Measurements from ENCODE around the gene RFX5. TPM values are rescaled to one million over a fixed set of nuclear protein-coding genes. Genes with fewer than 3 reads are reported as not detected.
"Not testable (repeated sequence)": the region's sequence is repeated elsewhere in the genome, so short reads cannot be mapped to it uniquely, and the experiment has no call there.

Gene RFX5
- total and polyA plus RNA-seq, 2 donors (not counting 3 experiments of a cell fraction or from before 2014, with no cell fraction given) = 23.5 to 52.8 TPM

DNA sequence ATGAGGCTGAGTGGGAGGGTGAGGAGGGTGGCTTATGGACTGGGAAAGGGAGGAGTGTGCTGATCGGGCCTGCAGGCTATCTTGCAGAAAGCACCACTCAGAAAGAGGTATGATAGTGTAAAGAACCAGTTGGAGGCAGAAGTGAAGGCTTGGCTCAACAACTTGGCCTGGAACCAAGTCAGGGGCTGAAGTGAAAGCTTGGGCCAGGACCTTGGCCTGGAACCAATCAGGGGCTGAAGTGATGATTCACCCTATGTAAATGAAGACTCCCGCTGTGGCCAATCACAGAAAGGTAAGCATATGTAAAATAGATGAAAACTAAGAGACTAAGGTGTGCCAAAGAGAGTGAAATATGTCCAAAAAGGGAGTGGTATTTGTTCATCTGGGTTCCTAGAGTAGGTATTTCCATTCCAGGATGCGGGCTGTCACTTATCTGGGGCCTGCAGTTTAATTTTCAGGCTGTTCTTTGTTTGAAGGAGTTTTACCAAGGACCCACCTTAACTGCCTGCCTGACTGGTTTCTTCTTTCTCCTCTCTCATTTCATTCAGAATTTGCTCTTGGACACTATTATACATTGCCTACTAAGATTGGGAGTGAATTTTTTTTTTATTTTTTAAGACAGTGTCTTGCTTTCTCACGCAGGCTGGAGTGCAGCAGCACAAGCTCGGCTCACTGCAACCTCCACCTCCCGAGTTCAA lies 5.1 kb upstream of the RFX5 start:
- peak; percentile 33 for DNase-seq (ENCODE audit: low read depth, low spot score)
- Histone ChIP-seq H2AFZ (ENCODE audit: low read depth, low read length) (no peak overlapping the region), H3K9me1 (replicated peaks; ENCODE audit: control insufficient read depth, extremely low read depth, insufficient read depth, low read length) (no peaks in the 10 kb centered on the region), H3K27me3 (ENCODE audit: control insufficient read depth in 2 of 2, insufficient read depth in 2 of 2, low read length in 2 of 2) (no peaks in the 10 kb centered on the region), H3K4me2 (ENCODE audit: insufficient read depth, low read length) (no peak overlapping the region), H3K27ac (ENCODE audit: insufficient read depth, low read depth, low read length) (no peak overlapping the region), H3K9ac (replicated peaks; ENCODE audit: extremely low read depth, insufficient read depth, low read length) (no peak overlapping the region), H3K9me3 (replicated peaks; ENCODE audit: control insufficient read depth, insufficient read depth, low read length) (no peaks in the 10 kb centered on the region), H3K79me2 (ENCODE audit: control insufficient read depth, insufficient read depth, low read length) (no peaks in the 10 kb centered on the region), H3K4me1 (ENCODE audit: control insufficient read depth, extremely low read depth, insufficient read depth, low read length) (peaks cover 5% of the 10 kb centered on the region), H3K4me3 (replicated peaks in 1 of 3; ENCODE audit: insufficient read depth in 1 of 3, low read depth in 1 of 3, low read length in 3 of 3) (no peak overlapping the region), H4K20me1 (replicated peaks; ENCODE audit: control insufficient read depth, extremely low read depth, insufficient read depth, low read length) (no peaks in the 10 kb centered on the region), H3K36me3 (ENCODE audit: control insufficient read depth in 2 of 2, extremely low read depth in 1 of 2, insufficient read depth in 2 of 2, low read length in 2 of 2) (no peaks in the 10 kb centered on the region)
- ChIA-PET CTCF (interaction anchor here (0.7 to 2.2 kb wide), 4 partner anchors 9 to 20 kb away, joined by 3 to 13 read pairs (median 4); no protein-coding TSS in a partner anchor), POLR2A (interaction anchor here (0.6 kb wide), 1 partner anchor 10 kb away, joined by 3 read pairs; no protein-coding TSS in a partner anchor)
- TF ChIP-seq JUN (IDR thresholded peaks at IDR 0.05; ENCODE audit: borderline replicate concordance, insufficient read depth, insufficient read length, low read depth) = no peak
- TF ChIP-seq EZH2 (IDR thresholded peaks at IDR 0.05; ENCODE audit: borderline replicate concordance, low read depth, low read length, severe bottlenecking) = no peak
- no peak for TF ChIP-seq FOS (IDR thresholded peaks at IDR 0.05; ENCODE audit: borderline replicate concordance, insufficient read depth, low read length)
- TF ChIP-seq, protein P1, sequence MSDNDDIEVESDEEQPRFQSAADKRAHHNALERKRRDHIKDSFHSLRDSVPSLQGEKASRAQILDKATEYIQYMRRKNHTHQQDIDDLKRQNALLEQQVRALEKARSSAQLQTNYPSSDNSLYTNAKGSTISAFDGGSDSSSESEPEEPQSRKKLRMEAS (IDR thresholded peaks at IDR 0.05; ENCODE audit: insufficient read depth, insufficient read length) = no peak
- TF ChIP-seq POLR2AphosphoS5 (IDR thresholded peaks at IDR 0.05; ENCODE audit: insufficient read depth, low read depth, low read length) = no peak
- TF ChIP-seq, protein P2, sequence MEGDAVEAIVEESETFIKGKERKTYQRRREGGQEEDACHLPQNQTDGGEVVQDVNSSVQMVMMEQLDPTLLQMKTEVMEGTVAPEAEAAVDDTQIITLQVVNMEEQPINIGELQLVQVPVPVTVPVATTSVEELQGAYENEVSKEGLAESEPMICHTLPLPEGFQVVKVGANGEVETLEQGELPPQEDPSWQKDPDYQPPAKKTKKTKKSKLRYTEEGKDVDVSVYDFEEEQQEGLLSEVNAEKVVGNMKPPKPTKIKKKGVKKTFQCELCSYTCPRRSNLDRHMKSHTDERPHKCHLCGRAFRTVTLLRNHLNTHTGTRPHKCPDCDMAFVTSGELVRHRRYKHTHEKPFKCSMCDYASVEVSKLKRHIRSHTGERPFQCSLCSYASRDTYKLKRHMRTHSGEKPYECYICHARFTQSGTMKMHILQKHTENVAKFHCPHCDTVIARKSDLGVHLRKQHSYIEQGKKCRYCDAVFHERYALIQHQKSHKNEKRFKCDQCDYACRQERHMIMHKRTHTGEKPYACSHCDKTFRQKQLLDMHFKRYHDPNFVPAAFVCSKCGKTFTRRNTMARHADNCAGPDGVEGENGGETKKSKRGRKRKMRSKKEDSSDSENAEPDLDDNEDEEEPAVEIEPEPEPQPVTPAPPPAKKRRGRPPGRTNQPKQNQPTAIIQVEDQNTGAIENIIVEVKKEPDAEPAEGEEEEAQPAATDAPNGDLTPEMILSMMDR (IDR thresholded peaks at IDR 0.05; ENCODE audit: extremely low read depth in 1 of 2, insufficient read depth in 1 of 2, low read depth in 1 of 2, low read length in 2 of 2) = no peak
- no peak for FAIRE-seq
- intact Hi-C loops (cut with micrococcal nuclease) = no loop called here
- dilution Hi-C loops (cut with MboI; ENCODE audit: extremely low pct_ligation_motif_present, low sequenced_read_pairs) = no loop called here
- no TSS peak for BruUV-seq (replicated peaks)

DNA sequence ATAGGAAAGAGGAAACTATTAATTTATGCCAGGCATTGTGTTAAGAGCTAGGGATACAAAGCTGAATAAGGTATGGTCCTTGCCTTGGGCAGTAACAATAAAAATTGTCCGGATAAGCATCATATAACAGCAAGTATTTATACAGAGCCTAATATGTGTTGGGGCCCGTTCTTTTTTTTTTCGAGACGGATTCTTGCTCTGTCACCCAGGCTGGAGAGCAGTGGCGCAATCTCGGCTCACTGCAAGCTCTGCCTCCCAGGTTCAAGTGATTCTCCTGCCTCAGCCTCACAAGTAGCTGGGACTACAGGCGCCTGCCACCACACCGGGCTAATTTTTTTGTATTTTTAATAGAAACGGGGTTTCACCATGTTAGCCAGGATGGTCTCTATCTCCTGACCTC lies 3.3 kb upstream of the RFX5 start:
- H4K20me1 ChIP-seq (replicated peaks; ENCODE audit: control insufficient read depth, extremely low read depth, insufficient read depth, low read length); H3K9me1 ChIP-seq (replicated peaks; ENCODE audit: control insufficient read depth, extremely low read depth, insufficient read depth, low read length); H3K27me3 ChIP-seq (ENCODE audit: control insufficient read depth in 2 of 2, insufficient read depth in 2 of 2, low read length in 2 of 2); H3K36me3 ChIP-seq (ENCODE audit: control insufficient read depth in 2 of 2, extremely low read depth in 1 of 2, insufficient read depth in 2 of 2, low read length in 2 of 2); FAIRE-seq; H3K9me3 ChIP-seq (replicated peaks; ENCODE audit: control insufficient read depth, insufficient read depth, low read length); POLR2A ChIA-PET; dilution Hi-C loops (cut with MboI; ENCODE audit: extremely low pct_ligation_motif_present, low sequenced_read_pairs); H3K27ac ChIP-seq (ENCODE audit: insufficient read depth, low read depth, low read length); H2AFZ ChIP-seq (ENCODE audit: low read depth, low read length); BruUV-seq (replicated peaks); H3K4me3 ChIP-seq (replicated peaks in 1 of 3; ENCODE audit: insufficient read depth in 1 of 3, low read depth in 1 of 3, low read length in 3 of 3); H3K4me2 ChIP-seq (ENCODE audit: insufficient read depth, low read length); H3K79me2 ChIP-seq (ENCODE audit: control insufficient read depth, insufficient read depth, low read length); DNase-seq (ENCODE audit: low read depth, low spot score); H3K9ac ChIP-seq (replicated peaks; ENCODE audit: extremely low read depth, insufficient read depth, low read length); intact Hi-C loops (cut with micrococcal nuclease): not testable (repeated sequence)
- peaks cover 11% of the 10 kb centered on the region for H3K4me1 ChIP-seq (ENCODE audit: control insufficient read depth, extremely low read depth, insufficient read depth, low read length)
- CTCF ChIA-PET = interaction anchor here (0.9 to 2.2 kb wide), 2 partner anchors 10 to 49 kb away, joined by 3 to 12 read pairs; no protein-coding TSS in a partner anchor

Data from endothelial cell of umbilical vein (primary cell).